Measurements from ENCODE around the gene PLS1. TPM values are rescaled to one million over a fixed set of nuclear protein-coding genes. Genes with fewer than 3 reads are reported as not detected.
A peak's percentile ranks its signal among the peaks of the same experiment; 100 is the strongest.
"Not testable (repeated sequence)": the region's sequence is repeated elsewhere in the genome, so short reads cannot be mapped to it uniquely, and the experiment has no call there.

PLS1 gene
- total RNA-seq, 1 donor from 2014 or later, result 30.5 TPM

- DNase-seq (ENCODE audit: low read depth), result no peak
- TF ChIP-seq CTCF (conservative IDR thresholded peaks at IDR 0.05; ENCODE audit: low read depth, low read length), result no peak
- H3K4me3 ChIP-seq (ENCODE audit: low read depth, low read length), result no peak overlapping the region
These were observed 16.2 kb upstream of the PLS1 start for GRCh38 chr3:142580061-142580423.

- H3K4me3 ChIP-seq (ENCODE audit: low read depth, low read length); DNase-seq (ENCODE audit: low read depth): not testable (repeated sequence)
These were observed 15.1 kb upstream of the PLS1 start for GRCh38 chr3:142581070-142581469.

GRCh38 chr3:142586803-142587406, 9.3 kb upstream of the PLS1 start:
- DNase-seq (ENCODE audit: low read depth), result peak; percentile 70
- H3K4me3 ChIP-seq (ENCODE audit: low read depth, low read length), result no peak overlapping the region
- TF ChIP-seq CTCF (conservative IDR thresholded peaks at IDR 0.05; ENCODE audit: low read depth, low read length), result peak; percentile 79

- no peak for DNase-seq (ENCODE audit: low read depth)
- no peak overlapping the region for H3K4me3 ChIP-seq (ENCODE audit: low read depth, low read length)
- TF ChIP-seq CTCF (conservative IDR thresholded peaks at IDR 0.05; ENCODE audit: low read depth, low read length), result no peak
These were observed 7.5 kb upstream of the PLS1 start for GRCh38 chr3:142588703-142589102.

- DNase-seq (ENCODE audit: low read depth); H3K4me3 ChIP-seq (ENCODE audit: low read depth, low read length): not testable (repeated sequence)
These were observed 3.9 kb upstream of the PLS1 start for GRCh38 chr3:142592268-142592667.

- H3K4me3 ChIP-seq (ENCODE audit: low read depth, low read length), result peak overlapping the region; percentile 82
- TF ChIP-seq CTCF (conservative IDR thresholded peaks at IDR 0.05; ENCODE audit: low read depth, low read length), result no peak
- no peak for DNase-seq (ENCODE audit: low read depth)
These were observed 1.1 kb upstream of the PLS1 start for GRCh38 chr3:142595141-142595540.

- DNase-seq (ENCODE audit: low read depth), result peak; percentile 91
- H3K4me3 ChIP-seq (ENCODE audit: low read depth, low read length), result peak overlapping the region; percentile 82
- TF ChIP-seq CTCF (conservative IDR thresholded peaks at IDR 0.05; ENCODE audit: low read depth, low read length), result no peak
These were observed 627 bp upstream of the PLS1 start for GRCh38 chr3:142595581-142595950.

- peak overlapping the region; percentile 82 for H3K4me3 ChIP-seq (ENCODE audit: low read depth, low read length)
- no peak for TF ChIP-seq CTCF (conservative IDR thresholded peaks at IDR 0.05; ENCODE audit: low read depth, low read length)
- DNase-seq (ENCODE audit: low read depth), result no peak
These were observed 514 bp downstream of the PLS1 start for GRCh38 chr3:142596726-142597088.

Data from epithelial cell of proximal tubule (primary cell).